ENCODE data around the gene VSX1.

The VSX1 gene

DNA sequence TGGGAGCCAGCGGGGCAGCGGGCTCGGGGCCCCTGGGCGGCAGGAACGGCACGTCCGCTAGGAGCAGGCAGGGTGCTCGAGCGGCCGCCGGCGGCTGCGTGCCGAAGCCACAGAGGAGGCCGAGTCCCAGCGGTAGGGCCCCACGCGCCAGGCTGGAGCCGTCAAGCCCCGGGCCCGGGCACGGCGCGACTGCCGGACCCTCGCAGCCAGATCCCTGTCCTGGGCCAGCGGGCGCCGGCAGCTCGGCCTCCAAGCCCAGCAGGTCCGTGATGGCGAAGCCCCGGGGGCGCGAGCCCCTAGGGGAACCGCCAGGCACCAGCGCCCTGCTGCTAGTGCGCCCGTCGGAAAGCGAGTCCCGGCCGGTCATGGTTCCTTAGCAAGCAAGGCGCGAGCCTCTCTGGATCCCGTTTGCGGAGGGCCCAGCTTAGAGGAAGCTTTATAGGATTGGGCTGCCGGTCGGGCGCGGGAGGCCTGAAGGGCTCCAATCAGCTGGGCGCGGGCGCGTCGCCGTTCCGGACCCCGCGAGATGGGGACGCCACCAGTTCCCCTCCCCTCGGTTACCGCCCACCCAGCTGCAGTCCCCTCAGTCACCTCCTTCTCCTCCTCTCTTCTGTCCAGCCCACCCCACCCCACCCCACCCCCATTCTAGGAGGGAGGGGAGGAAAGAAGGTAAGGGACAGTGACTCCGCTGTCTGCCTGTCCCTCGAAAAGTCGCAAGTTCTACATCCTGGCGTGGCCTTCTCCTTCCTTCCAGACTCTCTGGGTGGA lies at the start of gene VSX1:
TSS of gene VSX1 (minus strand) at position 412 of the 768 bp plus-strand sequence. CDS start at position 367, 45 bp downstream.
- no peak for DNase-seq

DNA sequence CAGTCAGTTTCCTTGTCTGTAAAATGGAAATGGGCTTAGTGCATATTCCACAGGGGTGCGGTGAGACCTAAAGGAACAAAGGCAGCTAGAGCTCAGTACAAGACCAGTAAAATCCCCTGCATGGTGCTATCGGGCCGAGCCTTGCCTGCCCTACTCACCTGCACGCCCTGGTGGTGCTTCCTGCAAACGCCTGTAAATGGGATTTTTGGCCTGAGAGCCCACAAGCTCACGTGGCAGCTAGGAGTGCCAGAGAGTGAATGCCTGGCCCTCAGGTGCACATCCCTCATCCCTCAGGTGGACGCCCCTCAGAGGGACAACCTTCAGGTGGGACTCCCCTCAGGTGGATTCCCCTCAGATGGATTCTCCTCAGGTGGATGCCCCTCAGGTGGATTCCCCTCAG lies 48.0 kb upstream of the VSX1 start:
- DNase-seq = no peak

DNA sequence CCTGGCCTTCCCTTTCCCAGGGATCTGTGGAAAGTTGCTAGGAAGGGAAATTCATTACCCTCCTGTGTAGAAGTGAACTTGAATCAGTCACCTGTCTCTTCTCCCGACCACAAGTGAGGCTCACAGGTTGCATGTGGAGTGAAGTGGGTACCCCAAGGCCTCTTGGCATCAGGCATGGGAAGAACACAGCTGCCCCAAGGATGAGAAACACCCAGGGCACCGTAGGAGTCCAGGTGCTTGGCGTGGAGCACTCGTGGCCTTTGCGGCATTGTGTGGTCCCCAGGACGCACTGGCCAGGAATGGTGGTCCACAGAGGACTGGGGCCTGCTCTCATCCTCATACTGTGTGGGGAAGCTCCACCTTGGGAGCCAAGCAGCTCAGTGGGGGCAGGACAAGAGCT lies 47.5 kb upstream of the VSX1 start:
- no peak for DNase-seq

DNA sequence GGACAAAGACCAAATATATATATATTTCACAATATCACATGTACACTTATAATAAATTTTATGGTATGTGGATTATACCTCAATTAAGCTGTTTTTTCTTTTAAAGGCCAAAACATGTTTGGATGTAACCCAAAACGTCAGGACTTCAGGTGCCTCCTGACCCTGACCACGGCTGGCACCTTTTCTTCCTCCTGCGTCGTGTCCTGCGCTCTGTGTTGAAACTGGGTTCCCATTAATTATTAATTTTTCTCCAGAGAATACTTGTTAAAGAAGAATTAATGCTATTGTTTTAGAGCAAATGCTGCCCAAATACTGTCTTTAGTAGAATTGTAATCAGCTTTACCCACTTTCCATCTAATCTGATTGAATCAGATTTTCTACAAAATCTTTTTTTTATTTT lies 46.7 kb upstream of the VSX1 start:
- DNase-seq = no peak

DNA sequence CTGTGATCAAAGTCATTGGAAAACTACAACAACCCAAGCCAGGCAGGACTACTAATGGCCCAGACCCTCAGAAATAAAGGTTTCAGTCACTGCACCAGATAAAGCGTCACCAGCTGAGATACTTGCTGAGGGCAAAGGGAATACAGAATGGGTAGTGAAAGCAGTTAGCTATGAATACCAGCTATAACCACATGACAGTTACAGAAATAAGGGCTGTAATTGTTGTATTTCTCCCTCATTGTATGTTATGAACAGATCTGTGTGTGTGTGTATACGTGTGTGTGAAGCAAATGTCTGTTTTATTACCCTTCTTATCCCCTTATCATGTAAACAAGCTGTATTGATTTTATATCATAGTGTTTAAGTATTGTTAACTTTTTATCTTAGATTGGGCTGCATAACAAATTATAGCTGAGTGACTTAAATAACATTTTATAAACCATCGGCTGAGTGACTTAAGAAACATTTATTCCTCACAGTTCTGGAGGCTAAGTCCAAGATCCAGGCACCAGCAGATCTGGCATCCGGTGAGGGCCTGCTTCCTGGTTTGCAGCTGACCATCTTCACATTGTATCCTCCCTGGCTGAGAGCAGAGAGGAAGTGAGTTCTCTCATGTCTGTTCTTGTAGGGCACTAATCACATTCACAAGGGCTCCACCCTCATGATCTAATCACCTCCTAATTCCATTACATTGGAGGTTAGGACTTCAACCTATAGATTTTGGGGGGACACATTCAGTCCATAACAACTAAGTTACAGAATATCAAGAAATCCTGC lies 46.0 kb upstream of the VSX1 start:
- DNase-seq = no peak

DNA sequence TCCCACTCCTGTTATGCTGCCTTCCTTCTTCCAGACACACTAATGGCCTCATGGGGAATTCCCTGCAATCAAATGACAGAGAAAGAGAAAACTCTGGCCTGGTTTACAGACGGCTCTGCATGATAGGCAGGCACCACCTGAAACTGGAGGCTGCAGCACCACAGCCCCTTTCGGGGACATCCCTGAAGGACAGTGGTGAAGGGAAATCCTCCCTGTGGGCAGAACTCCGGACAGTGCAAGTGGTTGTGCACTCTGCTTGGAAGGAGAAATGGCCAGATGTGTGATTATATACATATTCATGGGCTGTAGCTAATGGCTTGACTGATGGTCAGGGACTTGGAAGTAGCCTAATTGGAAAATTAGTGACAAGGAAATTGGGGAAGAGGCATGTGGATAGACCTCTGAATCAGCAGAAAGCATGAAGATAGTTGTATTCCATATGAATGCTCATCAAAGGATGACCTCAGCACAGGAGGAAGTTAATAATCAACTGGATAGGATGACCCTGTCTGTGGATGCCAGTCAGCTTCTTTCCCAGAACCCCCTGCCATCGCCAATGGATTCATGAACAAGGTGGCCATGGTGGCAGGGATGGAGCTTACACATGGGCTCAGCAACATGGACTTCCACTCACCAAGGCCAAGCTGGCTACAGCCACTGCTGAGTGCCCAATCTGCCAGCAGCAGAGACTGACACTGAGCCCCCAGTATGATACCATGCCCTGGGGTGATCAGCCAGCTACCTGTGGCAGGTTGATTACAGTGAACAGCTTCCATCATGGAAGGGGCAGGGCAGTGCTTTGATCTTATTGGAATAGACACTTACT lies 44.5 kb upstream of the VSX1 start:
- no peak for DNase-seq

DNA sequence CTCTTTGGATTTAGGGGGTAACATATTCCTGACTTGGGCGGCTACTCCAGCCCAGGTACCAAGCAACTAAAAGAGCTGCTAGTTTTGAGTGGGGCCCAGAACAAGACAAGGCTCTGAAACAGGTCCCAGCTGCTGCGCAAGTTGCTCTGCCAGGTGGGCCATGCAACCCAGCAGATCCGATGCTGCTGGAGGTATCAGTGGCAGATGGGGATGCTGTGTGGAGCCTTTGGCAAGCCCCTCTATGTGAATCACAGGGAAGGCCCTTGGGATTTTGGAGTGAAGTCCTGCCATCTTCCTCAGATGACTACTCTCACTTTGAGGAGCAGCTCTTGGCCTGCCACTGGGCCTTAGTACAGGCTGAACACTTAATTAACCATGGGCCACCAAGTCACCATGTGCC lies 43.7 kb upstream of the VSX1 start:
- DNase-seq = no peak

DNA sequence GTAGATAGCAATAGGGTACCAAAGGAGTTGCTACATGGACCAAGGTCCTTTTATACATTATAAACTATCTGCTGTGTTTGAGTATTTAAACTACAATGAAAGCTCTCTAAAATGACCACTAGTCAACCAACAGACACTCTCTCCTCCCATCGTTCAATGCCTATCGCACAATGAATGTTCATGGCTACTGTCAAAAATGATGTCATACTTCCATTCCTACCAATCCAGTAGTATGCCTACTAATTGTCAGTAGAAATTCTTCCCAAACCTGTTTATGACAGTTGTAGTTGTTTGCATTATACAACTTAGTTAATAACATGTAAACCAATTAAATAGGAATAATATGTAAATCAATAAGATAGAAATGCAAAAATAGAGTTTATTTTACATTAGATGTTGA lies 39.0 kb upstream of the VSX1 start:
- DNase-seq = no peak

DNA sequence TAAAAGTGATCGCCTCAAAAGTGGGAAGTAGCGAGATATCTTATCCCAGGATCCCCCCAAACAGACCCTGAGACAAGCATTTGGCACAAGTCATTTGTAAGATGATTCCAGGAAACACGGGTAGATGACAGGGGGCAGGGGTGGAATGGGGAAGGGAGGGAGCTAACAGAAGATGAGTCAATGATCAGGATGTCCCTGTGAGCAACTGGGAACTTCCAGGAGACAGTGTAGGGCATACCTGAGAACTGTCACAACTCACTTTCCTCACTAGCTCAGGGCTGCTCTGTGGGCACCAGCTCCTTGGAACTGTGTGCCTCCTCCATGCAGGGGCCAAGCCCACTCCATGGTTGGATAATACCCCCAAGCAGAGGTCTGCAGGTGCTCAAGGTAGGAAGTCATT lies 38.5 kb upstream of the VSX1 start:
- no peak for DNase-seq

DNA sequence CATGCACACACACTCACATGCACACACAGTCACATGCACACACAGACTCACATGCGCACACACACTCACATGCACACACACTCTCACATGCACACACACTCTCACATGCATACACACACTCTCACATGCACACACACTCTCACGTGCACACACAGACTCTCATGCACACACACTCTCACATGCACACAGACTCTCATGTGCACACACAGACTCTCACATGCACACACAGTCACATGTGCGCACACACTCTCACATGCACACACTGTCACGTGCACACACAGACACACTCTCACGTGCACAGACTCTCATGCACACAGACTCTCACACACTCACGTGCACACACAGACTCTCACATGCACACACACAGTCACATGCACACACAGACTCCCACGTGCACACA lies 36.6 kb upstream of the VSX1 start:
- no peak for DNase-seq

DNA sequence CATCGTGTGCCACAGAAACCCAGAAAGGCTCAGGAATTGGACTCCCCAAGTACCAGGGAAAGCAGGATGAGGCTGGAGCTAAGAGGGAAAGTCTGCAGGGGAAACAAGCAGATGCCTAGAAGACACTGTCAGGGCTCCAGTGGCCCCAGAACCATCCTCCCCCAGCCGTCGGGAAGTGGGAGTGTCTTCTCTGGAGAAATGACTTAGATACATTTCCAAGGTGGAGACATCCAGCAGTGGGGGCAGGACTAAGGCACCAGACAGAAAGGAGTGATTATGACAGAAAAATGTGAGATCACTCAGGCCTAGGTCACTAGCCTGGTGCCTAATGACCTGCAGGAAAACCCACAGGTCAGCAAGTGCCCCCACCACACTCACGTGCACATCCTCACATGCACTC lies 36.0 kb upstream of the VSX1 start:
- DNase-seq = no peak

DNA sequence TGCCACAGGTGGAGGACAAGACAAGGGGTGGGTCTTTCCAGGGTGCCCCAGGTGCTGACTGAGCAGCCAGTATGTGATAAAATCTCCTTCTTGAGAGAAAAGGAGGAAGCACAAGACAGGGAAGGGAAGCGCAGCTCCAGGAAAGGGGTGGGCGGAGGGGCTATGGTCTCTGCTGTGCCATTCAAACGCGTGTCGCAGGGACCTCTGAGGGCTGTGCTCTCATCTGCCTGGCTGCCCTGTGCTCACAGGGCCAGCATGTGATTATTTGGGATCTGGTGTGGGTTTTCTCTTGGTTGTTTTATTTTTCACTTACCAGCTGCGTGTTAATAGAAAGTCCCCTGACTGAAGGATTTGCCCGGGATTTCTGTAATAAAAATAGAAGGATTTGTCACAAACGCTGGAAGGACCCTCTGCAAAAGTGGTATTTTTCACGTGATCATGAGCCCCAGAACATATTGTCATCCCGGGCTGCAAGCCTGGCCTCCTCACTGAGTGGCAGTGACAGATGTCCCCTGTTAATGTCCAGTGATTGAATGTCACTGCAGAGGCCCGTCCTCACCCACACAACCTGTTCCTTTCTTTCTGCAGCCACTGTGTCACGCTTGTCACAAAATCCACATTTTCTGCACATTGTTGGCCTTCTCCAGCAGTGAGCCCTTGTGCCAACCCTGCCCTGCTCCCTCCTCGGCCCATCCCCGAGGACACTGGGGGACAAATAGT lies 35.0 kb upstream of the VSX1 start:
- DNase-seq = no peak

DNA sequence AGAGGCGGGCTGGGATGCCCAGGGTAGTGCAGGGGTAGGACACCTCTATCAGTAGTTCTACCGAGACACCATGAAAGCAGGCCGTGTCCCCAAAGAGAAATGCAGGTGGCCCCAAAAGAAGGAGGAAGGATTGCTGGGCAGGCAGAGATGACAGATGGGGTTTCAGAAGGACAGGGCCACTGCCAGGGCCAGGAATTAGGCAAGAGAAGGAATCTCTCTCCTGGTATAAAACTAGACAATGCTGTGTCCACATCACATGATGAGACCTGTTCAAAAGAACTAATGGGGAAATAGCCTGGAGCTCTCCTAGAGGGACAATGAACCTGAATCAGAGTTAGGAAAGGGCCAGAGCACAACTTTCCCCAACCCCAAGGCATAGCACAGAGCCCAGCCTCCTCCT lies 21.6 kb upstream of the VSX1 start:
- DNase-seq = no peak

DNA sequence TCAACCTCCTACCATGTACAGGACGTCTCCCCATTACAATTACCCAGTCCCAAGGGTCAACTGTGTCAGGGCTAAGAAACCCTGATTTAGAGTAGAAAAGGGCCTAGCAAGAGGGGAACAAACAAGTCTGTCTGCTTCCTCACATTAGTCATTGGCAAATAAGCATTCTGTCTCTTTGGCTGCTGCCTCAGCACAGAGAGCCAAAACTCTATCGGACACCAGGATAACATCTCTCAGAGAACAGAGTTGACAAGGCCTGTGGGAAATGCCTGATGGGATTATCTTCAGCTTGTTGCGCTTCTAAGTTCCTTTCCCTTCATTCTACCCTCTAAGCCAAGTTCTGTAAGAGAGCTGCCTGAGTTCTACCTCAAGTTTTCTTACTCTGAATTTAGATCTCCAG lies 19.0 kb upstream of the VSX1 start:
- DNase-seq = no peak

DNA sequence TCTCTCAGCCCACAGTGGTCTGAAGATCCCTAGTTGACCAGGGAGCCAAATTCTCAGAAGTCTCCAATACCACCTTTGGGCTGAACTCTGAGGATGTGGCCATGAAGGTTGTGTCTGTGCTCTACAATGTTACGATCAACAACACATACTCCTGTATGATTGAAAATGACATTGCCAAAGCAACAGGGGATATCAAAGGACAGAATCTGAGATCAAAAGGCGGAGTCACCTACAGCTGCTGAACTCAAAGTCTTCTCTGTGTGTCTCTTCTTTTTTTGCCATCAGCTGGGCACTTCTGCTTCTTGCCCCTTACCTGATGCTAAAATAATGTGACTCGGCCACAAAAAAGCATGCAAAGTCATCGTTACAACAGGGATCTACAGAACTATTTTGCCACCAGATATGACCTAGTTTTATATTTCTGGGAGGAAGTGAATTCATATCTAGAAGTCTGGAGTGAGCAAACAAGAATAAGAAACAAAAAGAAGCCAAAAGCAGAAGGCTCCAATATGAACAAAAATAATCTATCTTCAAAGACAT lies 17.7 kb upstream of the VSX1 start:
- DNase-seq = no peak

DNA sequence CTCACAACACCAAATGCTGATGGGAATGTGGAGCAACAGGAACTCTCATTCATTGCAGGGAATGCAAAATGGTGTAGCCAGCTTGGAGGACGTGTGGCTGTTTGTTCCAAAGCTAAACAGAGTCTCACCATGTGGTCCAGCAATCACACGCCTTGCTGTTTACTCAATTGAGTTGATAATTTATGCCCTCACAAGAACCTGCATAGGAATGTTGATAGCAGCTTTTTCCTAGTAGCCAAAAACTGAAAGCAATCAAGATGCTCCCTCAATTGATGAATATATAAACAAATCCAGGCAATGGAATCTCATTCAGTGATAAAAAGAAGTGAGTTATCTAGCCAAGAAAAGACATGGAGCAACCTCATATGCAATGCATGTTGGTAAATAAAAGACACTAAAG lies 15.6 kb upstream of the VSX1 start:
- peak; percentile 12 for DNase-seq

DNA sequence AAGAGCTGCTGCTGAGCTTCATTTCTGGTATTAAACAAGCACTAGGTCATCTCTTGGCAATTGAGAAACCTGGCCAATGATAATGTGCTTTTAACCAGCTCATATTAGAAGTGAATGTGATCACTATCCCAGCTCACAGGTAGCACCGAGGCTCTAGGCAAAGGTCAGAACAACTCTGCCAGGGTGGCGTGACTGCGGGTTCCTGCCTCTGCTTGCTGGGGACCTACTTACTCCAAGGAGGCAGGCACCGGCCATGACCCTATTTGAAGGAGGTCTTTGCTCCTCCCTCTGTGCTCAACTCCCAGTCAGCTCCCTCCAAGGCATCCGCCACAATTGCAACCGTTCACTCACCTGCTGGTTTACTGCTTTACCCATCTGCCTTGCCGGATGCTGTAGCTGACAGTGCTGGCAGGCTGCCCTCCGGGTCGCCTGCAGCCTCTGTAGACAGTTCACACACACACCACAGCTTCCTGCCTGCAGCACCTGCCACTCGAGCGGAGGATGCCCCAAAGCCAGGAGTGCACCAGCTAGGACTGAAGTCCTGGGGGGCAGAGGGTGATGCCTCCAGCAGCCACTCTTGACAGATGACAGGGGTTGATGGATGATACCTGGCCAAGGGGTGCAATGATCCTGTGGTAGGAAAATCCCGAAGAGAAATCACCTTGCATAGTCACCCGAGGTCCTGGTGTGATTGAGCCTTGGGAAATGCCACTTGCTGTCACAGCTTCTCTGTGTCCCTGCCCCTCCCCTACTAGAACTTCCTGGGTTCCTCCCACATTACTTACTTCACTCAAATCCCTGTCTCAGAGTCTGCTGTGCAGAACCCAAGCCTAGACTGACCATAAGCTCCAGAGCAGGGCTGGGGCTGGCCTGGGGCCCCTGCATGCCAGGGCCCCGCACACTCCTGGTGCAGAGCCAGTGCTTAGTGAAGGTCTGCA lies 8.8 kb upstream of the VSX1 start:
- DNase-seq = peak; percentile 98

DNA sequence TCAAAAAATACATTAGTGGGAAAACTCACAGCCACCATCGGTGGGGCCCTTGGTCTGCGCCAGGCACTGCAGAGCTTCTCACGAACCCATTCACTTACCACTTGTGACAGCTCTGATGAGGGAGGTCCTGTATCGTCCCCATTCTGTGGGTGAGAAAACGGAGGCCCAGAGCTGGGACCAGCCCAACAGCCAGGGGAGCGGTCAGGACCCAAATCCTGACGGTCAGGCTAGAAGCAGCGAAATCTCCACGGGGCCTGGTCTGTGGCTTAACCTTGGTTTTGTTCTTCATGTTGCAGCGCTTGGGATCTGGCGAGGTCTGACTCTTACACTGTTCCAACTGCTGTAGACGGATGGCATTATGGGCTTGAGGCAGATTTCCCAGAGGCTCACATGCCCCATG lies 7.7 kb upstream of the VSX1 start:
- no peak for DNase-seq

DNA sequence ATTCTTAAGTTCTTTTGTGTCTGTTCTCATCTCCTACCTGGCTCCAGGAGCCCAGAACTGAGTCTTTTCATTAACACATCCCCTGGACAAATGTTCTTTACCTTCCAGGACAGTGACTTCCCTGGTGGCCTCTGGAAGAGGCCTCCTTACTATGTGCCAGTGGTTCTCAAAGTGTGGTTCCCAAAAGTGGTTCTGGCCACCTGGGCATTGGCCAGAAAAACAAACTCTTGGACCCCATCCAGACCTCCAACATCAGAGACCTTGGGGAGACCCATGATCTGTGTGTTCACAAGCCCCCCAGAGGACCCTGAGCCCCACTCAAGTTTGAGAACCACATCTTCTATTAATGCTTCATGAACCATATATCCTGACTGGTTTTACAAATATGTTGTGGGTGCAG lies 7.2 kb upstream of the VSX1 start:
- DNase-seq = no peak

DNA sequence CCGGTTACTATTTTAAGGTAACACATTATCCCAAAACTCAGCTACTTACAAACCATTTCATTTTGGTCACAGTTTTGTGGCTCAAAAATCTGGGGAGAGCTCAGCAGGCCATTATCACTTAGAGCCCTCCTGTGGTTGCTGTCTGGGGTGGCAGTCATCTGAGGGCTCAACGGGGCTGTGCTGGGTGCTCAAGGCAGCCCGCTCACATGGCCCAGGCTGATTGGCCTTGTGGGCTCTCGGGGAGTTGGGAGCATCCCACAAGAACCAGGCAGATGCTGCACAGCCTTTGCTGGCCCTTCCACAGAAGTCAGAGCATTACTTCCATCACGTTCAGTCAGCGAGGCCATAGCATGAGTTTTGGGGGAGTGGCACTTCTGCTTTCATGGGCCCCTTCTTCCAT lies 6.3 kb upstream of the VSX1 start:
- DNase-seq = no peak

DNA sequence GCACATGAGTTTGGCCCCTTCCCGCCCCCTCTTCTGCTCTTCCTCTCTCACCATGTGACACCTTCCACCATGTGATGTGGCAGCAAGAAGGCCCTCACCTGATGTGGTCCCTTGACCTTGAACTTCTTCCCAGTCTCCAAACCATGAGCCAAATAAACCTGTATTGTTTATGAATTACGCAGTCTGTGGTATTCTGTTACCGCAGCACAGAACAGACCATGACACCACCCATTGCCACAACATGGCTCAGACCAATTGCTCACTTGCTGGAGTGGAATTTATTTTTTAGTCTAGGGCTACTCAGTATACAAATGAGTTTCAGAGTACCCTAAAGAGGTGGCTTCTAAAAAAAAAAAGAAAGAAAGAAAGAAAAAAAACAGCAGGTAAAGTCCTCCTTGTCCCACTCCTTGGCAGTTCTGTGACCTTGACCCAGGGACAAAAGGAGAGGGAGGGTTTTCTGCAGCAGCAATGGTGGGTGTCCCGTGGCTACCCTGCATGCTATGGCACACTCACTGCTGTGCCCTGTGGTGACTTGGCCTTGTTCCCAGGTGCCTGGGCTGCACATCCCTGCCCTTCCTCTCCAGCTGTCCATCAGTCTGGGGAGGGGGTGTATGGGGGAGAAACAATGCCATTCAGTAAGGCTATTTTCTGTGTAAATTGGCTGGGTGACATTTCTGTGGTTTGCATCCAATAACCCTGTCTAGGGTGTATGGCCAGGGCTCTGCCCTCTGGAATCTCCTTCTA lies 5.4 kb upstream of the VSX1 start:
- DNase-seq = peak; percentile 94

Measured in NCI-H69 (cell line).